AG09309 (cell line): ENCODE measurements around the gene PARP16.
A peak's percentile ranks its signal among the peaks of the same experiment; 100 is the strongest.
"Not testable (repeated sequence)": the region's sequence is repeated elsewhere in the genome, so short reads cannot be mapped to it uniquely, and the experiment has no call there.

Source experiments
- DNase-seq: peaks from one replicate; pipeline ENCODE4 v3.0.0-alpha.2; 2010; ENCODE audit warnings: low read depth
- H3K4me3 ChIP-seq: 2 replicates; pipeline ENCODE4 v1.5.1; 2011; ENCODE audit warnings: mild to moderate bottlenecking, low read depth, low read length, moderate library complexity; ENCODE audit not compliant: control insufficient read depth
- CTCF ChIP-seq: IDR thresholded peaks from 2 replicates; pipeline ENCODE4 v1.5.1; 2011; ENCODE audit warnings: mild to moderate bottlenecking, low read depth, low read length, inconsistent platforms; ENCODE audit not compliant: insufficient read depth, control insufficient read depth; ENCODE audit errors: missing control alignments

Gene PARP16

GRCh38 chr15:65278480-65278879 lies 8.2 kb downstream of the PARP16 start:
- TF ChIP-seq CTCF: no peak
- DNase-seq: no peak
- H3K4me3 ChIP-seq: no peak overlapping the region

- no peak for DNase-seq
- H3K4me3 ChIP-seq: no peak overlapping the region
- no peak for TF ChIP-seq CTCF
These were observed 9.7 kb downstream of the PARP16 start for GRCh38 chr15:65277015-65277414.

GRCh38 chr15:65275728-65276126 lies 11.0 kb downstream of the PARP16 start:
- H3K4me3 ChIP-seq: no peak overlapping the region
- DNase-seq: no peak
- no peak for TF ChIP-seq CTCF

DNA sequence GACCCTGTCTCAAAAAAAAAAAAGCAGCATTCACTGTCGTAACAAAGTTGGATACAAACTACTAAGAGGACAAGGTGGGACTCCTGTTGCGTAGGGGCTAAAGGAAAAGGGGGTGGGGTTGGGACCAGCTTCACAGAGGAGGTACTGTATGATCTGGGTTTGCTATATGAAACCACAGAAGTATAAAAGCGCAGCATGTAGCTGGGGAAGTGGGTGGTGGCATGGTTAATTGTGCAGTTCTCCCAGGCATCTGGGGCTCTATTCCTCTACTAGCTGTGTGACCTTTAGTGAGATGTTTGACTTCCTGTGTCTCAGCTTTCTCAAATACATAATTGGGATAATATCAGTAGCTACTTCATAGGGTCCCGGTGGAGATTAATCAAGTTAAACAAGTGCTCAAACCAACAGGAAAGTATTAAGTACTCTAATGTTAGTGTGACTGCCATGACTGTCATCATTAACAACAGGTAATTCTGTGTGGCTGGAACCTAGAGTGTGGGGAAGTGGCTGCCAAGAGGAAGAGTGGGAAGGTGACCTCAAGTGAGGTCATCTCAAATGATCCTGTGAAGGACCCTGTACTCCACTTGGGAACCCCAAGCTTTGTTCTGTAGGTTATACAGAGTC lies 11.5 kb downstream of the PARP16 start:
- no peak for TF ChIP-seq CTCF
- H3K4me3 ChIP-seq: no peak overlapping the region
- DNase-seq: no peak

DNA sequence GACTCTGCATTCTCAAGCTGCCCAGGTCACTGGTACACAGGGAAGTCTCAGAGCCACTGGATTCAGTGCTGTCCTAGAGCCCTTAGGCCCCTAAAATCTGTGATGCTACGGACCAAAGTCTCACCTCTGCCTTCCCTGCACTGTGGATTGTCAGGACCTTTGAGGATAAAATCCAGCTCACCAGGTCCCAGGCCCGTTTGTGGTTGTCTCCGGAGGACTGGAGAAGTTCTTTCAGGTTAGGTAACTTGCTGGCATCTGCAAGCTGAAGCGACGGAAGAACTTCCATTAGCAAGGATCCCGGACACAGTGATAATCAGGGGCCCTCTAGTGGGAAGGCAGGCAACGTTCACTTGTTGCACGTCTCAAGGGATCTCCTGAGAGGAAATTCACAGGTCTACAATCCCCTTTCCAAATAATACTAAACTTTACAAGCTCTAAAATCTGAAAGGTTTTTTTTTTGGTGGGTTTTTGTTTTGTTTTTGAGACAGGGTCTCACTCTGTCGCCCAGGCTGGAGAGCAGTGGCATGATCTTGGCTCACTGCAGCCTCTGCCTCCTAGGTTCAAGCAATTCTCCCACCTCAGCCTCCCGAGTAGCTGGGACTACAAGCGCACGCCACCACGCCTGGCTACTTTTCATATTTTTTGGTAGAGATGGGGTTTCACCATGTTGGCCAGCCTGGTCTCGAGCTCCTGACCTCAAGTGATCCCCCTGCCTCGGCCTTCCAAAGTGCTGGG lies 15.7 kb downstream of the PARP16 start:
- peak; percentile 67 for DNase-seq
- peak; percentile 83 for TF ChIP-seq CTCF

DNA sequence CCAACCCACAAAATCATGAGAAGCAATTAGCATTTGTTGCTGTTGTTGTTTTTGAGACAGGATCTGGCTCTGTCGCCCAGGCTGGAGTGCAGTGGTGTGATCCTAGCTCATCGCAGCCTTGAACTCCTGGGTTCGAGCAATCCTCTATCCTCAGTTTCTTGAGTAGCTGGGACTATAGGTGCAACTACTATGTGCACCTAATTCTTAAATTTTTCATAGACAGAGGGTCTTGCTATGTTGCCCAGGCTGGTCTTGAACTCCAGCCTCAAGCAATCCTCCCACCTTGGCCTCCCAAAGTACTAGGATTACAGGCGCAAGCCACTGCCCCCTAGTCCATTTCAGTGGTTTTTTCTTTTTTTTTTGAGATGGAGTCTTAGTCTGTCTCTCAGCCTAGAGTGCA lies 18.3 kb downstream of the PARP16 start:
- H3K4me3 ChIP-seq: no peak overlapping the region
- DNase-seq: no peak
- no peak for TF ChIP-seq CTCF

More for the DNA sequence above, 15.7 kb downstream of the PARP16 start:
- H3K4me3 ChIP-seq: not testable (repeated sequence)
